Activated gamma-delta T cell treated with Interleukin-2 at 50 U/mL for 16 hours (primary cell): ENCODE measurements around the gene BTBD7.

ENCODE experiments used
- DNase-seq: peaks from one replicate; pipeline ENCODE4 v3.0.0-alpha.2; 2020

The BTBD7 gene

DNA sequence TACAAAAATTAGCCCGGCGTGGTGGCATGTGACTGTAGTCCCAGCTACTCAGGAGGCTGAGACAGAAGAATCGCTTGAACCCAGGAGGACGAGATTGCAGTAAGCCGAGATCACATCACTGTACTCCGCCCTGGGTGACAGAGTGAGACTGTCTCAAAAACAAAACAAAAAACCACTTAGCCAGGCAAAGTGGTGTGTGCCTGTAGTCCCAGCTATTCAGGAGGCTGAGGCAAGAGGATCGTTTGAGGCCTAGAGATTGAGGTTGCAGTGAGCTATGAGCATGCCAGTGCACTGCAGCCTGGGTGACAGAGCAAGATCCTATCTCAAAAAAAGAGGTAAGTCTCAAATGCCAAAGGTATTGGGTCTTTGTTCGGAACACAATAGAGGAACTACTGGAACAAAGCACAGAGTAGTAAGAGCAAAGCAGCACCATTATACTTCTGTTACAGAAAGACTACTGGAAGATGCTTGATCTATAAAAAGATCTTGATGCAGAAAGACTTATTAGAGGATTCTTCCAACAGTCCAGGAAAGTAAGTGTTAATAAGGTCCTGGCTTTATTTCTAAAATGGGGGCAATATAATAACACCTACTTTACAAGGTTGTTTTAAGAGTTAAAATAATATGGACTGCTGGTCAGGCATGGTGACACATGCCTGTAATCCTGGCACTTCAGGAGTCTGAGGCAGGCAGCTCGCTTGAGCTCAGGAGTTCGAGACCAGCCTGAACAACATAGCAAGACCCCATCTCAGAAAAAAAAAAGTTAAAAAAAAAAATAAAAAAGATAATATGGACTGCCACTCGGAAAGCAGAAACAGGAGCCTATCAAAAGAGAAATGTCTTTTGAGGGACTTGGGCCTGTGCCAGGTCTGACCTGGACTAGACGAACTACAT is 29.9 kb downstream of the BTBD7 start:
- no peak for DNase-seq

DNA sequence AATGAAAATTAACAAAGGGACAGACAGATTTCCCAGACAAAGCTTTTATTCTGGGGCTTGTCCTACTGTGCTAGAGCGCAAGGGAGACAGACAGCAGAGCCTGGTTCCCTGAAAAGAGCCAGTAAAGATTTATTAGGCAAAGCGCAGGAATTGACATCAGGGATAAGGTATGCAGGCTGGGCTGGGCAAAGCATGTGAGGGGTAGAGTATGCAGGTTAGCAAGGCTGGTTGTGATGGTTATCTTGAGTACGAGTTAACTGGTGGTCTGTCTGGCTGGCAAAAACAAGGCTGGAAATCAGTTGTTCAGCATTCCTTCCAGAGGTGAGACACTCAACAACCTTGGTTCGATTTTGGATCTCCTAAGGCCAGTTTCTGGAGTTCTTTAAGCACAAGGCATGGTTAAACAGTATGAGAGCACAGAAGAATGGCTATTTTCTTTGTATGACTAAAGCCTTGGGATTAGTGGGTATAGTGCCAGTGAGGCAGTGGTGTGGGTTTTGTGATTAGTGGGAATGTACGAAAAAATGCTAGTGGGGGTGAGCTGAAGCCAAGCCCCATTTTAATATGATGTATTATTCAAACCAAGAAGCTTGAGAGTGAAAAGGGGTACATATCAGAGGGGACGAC is 30.9 kb downstream of the BTBD7 start:
- DNase-seq: no peak

DNA sequence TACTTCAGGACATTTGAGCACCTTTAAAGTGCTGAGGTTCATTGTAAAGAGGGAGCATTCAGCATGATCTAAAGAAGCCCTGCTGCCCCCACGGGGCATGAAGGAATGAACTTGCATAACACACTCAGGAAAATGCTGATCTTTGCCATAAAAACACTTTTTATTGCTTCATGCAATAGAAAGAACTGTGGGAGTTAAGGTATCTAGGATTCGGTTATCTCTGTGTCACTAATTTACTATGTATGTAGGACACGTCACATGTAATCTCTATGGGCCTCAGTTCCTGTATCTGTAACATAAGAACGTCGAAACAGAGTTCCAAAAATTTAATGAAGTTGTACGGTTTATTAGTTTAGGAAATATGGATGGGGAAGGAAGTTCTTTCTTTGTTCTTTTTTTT is 33.0 kb downstream of the BTBD7 start:
- DNase-seq: no peak

DNA sequence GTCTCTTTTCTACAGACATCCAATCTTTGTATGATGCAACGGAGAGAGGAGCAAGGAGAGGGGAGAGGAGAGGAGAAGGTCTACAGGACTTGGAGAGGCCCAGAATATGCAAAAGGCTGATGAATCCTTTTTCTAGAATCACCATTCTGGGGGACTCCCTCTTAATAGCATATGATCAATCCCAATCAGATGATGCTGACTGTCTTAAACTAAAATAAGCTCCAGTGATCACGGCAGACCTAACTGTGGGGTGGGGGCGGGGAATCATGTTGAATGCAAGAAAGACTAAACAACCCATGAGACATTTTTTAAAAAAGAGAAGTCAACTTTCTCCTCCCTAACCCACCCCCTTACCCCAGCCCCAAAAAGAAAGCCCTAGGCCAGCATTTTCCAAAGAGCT is 33.4 kb downstream of the BTBD7 start:
- DNase-seq: no peak

GRCh38 chr14:93295541-93296220 is 37.2 kb downstream of the BTBD7 start:
- no peak for DNase-seq

DNA sequence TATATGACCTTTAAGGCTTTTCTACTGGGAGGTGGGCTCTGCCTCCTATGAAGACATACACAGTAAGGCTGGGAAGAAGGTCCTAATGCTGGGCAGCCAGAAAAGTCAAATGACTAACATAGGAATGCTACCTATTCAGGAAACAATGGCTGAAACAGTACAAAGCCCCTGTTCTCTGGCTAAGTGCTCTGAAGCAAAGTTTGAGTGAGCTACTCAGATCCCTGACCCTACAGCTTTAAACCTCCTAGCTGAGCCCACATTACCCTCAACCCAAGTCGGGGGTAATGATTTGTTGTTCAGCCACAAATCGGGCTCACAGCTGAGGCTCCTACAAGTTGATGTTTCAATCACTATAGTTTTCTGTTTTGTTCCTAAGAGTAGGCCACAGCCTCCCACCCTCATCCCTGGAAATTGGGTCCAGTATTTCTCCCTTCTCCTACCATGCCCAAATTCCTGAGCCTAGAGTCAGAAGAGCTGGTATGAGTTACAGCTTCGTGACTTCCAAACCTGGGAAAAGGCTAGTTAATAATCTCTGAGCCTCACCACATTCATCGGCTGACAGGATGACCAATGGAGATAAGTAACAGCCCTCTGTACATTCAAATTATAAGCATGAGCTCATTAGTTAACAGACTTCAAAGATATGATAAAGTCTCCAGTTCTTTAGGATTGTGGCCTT is 46.5 kb downstream of the BTBD7 start:
- no peak for DNase-seq

GRCh38 chr14:93285044-93285443 is 47.8 kb downstream of the BTBD7 start:
- no peak for DNase-seq

DNA sequence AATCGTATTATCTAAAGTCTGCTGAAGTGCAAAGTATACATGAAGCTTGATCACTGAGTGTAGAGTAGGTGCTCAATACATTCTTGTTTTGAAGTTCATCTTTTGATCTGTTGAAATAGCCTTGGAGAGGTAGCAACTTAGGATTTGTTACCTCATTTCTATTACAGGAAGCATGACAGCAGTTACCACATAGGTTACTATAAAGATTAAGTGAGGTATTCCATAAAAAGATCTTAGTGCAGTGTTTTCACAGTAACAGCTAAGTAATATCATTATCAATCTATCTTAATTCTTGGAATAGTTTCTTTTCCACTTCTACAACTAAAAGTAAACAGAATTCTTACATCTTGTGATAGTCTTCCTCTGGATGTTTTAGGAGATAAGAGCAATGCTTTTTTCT is 50.9 kb downstream of the BTBD7 start:
- no peak for DNase-seq

DNA sequence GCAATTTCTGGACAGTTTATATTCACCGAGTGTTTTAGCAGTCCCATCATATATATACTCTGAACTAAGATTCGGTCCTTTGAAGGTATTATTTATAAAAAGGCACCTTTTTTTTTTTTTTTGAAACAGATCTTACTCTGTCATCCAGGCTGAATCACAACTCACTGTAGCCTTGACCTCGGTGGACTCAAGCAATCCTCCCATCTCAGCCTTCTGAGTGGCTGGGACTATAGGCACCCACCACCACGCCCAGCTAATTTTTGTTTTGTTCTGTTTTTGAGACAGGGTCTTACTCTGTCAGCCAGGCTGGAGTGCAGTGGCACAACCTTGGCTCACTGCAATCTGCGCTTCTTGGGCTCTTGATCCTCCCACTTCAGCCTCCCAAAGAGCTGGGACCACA is 52.1 kb downstream of the BTBD7 start:
- DNase-seq: no peak

DNA sequence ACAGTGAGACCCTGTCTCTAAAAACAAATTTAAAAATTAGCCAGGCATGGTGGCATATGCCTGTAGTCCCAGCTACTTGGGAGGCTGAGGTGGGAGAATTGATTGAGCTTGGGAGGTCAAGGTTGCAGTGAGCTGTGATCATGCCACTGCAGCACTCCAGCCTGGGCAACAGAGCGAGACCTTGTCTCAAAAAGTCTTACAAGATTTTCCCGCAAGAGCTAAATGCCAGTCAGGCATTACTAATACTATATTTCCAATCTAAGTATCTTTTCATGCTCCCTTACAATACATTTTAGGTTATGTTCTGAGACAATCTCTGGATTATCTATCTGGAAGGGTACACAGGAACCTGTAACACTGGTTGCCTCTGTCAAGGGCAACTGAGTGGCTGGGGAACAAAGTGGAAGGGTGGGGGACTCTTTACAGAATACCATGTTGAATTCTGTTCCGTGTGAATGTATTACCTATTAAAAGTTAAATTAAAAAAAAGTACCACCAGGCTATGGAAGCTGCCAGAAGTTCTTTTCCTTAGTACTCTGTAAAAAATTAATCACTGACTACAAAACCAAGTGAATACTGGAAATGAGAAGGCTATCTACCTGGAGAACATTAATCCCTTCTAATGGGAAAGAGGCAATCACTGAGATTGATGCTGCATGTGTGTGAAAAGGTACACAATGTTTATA is 56.7 kb downstream of the BTBD7 start:
- DNase-seq: no peak

DNA sequence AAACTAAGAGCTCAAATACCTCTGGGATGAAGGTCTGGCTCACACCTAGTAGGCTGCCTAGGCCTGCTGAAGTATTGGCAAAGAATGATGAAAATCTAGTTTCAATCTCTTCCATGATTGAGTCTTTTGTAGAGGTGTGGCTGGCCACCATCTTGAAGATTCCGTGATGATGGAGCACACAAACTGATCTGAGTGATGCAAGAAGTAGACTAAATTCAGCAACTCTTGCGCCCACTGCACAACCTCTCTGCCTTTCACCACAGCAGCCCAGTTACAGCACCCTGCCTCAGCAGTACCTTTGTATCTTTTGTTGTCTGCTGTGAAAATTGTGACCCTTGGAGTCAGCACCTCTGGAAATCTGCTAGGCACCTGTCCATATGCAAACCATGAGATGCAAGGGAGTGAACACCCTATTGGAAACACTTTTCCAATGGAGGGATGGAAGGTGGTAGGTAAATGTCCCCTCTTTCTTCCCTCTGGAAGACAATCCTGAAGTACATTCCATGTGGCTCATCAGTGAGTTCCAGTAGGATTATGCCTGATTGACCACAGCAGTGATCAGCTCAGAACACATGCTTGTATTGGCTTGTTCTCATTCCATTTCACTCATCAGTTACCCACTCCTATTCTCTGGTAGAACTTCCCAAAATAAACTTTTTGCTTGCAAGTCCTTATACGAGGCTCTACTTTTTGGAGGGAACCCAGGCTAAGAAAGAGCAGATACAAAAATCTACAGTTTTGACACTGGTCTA is 58.6 kb downstream of the BTBD7 start:
- no peak for DNase-seq

- no peak for DNase-seq
These were observed 61.7 kb downstream of the BTBD7 start for GRCh38 chr14:93271111-93271510.

GRCh38 chr14:93269341-93270068 is 63.3 kb downstream of the BTBD7 start:
- no peak for DNase-seq

DNA sequence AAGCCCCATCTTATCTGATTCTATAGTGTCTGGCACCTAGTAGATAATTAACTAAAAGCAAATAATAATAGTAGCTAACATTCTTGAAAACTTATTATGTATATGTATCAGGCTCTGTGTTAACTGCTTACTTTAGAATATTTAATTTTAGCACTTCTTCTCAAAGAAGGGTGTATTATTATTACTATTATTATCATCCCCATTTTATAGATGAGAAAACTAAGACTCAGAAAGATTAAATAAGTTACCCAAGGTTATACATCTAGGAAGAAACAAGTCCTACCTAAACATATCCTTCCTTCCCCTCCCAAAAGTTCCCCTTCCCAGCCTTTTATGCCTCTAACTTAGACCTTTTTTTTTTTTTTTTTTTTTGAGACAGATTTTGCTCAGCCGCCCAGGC is 64.4 kb downstream of the BTBD7 start:
- DNase-seq: no peak

- DNase-seq: no peak
These were observed 65.6 kb downstream of the BTBD7 start for GRCh38 chr14:93267149-93267711.

GRCh38 chr14:93266127-93266526 is 66.7 kb downstream of the BTBD7 start:
- DNase-seq: no peak

DNA sequence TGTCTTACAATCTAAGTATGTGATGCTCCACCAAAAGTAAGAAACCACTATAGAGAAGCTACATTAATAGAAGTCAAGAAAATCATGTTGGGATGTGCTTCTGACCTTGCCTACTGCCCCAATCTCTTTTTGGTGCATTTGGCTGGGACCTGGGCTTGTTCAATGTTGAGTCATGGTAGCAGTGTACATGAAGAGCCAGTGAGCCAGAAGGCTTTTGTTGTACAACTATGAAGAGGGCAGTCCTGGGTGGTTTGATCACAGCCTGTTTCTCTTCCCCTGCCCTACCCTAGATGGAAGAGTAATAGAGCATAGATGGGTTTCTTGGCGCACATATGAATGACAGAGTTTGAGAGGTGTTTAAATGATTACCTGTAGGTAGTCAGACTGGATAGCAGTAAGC is 69.4 kb downstream of the BTBD7 start:
- DNase-seq: no peak

GRCh38 chr14:93262446-93262845 is 70.4 kb downstream of the BTBD7 start:
- no peak for DNase-seq

DNA sequence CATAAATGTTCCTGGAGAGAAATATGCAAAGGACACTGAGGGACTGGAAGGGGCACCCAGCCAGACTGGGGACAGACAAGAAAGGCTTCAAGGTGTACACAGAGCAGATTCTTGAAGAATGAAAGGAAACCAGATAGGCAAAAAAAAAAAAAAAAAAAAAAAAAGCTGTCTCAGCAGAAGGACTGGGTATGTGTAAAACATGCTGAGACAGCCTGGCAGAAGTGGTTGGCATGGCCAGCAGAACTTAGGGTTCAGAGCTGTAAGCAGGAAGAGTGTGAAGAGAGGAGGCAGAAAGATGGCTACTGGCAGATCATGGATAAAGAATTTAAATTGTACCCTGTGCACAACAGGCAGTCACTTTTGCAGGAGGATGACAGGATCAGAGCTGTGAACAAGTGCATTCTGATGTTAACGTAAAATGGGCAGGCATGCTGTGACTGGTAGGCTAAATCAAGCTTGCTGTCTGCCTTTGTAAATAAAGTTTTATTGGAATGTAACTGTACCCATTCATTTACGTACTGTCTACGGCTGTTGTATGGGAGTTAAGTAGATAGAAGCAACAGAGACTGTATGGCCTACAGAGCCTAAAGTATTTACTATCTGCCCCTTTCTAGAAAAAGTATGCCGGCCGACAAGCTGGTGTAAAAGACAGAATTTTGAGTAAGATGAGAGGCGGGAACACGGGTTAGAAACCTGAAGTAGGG is 83.6 kb downstream of the BTBD7 start:
- no peak for DNase-seq

DNA sequence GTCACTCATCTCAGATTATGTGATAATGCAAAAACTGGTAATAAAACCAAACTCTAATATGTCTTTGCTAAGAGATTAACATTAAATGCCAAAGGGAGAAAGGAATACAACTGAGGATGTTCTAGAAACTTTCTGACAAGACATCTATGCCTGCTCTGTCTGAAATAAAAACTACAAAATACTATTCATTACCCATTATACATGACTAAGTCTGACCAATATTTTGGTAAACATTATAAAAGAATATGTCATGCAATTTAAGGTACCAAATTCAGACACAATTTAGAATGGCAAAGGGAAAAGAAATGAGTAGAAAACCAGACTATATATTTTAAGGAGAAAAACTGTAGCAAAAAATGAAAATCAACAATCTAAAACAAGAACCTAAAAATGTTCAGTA is 86.3 kb downstream of the BTBD7 start:
- DNase-seq: no peak
